Dermis microvascular lymphatic vessel endothelial cell (primary cell): Measurements from ENCODE around the gene HRH2. TPM values are rescaled to one million over a fixed set of nuclear protein-coding genes. Genes with fewer than 3 reads are reported as not detected.
A peak's percentile ranks its signal among the peaks of the same experiment; 100 is the strongest.
"Not testable (repeated sequence)": the region's sequence is repeated elsewhere in the genome, so short reads cannot be mapped to it uniquely, and the experiment has no call there.

Source experiments
- DNase-seq, 2 donors: peaks; one replicate each; pipeline versions ENCODE4 v3.0.0 to v3.0.0-alpha.2; 2010; ENCODE audit warnings: low read depth in 2 of 2
- total RNA-seq: library from RNA; depleted of rRNA; stranded (reverse); fragments of >200 nt; gene quantifications from 2 replicates; pipeline ENCODE4 v1.2.1, GENCODE V29; 2014

Gene HRH2
- total RNA-seq, 1 donor from 2014 or later = not detected

DNA sequence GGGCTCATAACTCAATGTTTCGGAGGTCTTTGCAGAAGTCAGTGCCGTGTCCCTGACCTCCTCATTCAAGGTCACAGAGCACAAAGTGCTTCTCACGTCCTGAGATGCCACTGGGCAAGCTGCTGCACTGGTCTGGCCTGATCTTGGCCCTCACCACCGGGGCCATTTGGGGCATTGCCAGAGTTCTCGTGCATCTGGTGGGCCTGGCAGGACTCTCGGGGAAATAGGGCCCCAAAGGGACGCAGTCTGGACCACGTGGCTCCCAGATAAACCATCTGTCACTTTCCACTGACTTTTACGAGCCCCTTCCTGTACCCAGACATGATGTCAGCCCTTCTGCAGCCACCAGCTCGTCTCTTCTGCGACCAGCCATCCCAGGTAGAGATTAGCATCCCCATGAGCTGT lies 54.8 kb downstream of the HRH2 start:
- no peak for DNase-seq

GRCh38 chr5:175713930-175714329 lies 56.1 kb downstream of the HRH2 start:
- DNase-seq = no peak

DNA sequence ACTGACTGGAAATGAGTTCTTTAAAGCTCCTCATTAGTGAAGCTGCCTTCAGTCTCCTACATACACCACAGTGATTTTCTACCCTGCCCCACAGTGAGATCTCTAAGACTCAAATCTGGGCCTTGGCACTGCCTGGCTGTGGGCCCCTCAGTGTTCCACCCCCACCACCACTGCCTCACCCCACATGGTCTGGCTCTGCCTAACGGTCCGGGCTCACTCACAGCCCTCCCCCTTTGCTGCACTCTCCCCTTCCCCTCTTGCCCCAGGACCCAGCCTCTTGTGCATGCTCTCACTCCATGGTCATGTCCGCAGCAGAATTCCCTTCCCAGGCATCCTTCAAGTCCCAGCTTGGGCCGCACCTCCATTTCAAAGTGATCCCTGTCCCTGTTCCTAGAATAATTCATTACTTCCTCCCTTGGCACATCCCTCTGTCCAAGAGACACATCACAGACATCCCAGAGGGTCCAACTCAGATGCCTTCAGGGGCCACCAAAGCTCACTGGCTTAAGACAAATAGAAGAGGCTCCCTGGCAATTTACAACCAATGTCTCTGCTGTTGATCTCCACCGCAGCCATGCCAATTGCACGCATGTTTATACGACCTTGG lies 56.7 kb downstream of the HRH2 start:
- no peak for DNase-seq

DNA sequence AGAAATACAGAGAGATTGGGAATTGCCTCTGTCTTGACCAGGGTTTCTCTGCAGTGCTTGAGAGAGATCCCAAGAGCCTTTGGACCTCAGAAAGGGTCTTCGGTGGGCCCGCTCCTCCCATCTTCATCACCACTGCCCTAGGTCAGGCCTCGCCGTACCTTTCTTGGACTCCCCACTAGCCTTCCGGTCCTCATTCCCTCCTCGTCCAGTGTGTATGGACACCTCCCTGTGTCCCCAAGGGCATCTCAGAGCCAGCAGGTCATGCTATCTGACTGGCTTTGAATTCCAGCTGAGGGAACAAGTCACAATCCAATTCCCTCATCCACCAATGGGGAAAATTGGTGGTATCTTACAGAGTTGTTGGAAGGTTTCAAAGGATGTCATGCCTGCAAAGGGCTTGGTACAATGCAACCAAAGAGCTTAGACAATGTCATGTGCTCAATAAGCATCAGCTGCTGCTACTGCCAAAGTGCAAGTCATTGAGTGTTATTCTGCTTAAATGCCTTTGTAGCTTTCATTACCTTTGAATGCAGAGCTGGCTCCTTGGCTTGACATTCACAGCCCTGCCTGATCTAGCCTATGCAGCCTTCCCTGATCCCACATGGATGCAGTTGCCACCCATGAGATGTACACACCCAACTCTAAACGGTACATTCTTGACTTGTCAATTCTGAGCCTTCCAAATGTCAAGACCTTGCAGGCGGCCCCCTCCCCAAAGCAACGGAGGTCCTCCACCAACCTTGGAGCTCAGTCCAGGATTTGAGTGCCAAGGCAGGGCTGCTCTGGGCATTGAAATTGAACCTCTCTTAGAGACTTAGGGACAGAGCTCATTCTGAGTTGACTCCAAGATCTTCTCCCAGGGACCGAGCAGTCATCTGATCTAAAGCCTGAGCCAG lies 58.0 kb downstream of the HRH2 start:
- DNase-seq = no peak

DNA sequence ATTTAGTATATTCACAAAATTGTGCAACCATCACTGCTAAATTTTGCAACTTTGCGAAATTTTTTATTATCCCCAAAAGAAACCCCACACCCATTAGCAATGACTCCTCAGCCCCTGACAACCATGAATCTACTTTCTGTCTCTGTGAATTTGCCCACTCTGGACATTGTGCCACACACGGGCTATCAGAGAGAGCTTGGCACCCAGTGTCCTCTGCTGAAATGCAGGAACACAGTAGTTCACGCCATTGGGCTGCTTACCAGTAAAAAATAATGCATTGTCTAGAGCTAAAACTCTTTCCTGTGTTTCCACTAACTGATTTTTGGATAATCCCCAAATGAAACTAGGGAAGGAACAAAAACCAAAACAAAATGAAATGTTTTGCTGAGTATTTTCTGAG lies 60.0 kb downstream of the HRH2 start:
- DNase-seq = no peak

- peak; percentile 4 to 33 for DNase-seq
These were observed 60.7 kb downstream of the HRH2 start for GRCh38 chr5:175718401-175719108.

- DNase-seq = not testable (repeated sequence)
These were observed 61.2 kb downstream of the HRH2 start for GRCh38 chr5:175719109-175719432.

GRCh38 chr5:175724314-175725275 lies 66.7 kb downstream of the HRH2 start:
- DNase-seq = no peak

DNA sequence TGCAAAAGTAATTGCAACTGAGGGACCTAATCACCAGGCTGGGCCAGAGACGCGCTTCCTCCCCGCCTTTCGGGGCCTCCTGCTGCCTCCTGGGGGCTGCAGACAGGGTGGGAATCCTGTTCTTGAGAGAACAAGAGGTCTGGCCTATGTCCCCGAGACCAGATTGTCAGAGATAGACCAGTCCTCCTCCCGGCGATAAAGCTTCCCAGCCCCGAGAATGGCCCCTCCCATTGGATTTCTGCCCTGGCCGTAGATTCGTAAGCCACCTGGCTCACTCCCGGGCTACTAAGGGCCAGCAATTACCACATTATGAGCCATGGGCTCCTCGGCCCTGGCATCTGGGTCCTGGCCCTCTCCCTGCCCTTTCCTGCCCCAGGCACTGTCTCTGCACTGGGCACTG lies 70.4 kb downstream of the HRH2 start:
- DNase-seq = no peak

- DNase-seq = no peak
These were observed 71.3 kb downstream of the HRH2 start for GRCh38 chr5:175728885-175729828.

- peak; percentile 79 to 89 for DNase-seq
These were observed 72.0 kb downstream of the HRH2 start for GRCh38 chr5:175729829-175730277.

- DNase-seq = no peak
These were observed 73.3 kb downstream of the HRH2 start for GRCh38 chr5:175731172-175731571.

GRCh38 chr5:175731756-175732465 lies 74.0 kb downstream of the HRH2 start:
- no peak for DNase-seq

GRCh38 chr5:175733017-175733416 lies 75.1 kb downstream of the HRH2 start:
- no peak for DNase-seq

- no peak for DNase-seq
These were observed 76.1 kb downstream of the HRH2 start for GRCh38 chr5:175734016-175734415.

DNA sequence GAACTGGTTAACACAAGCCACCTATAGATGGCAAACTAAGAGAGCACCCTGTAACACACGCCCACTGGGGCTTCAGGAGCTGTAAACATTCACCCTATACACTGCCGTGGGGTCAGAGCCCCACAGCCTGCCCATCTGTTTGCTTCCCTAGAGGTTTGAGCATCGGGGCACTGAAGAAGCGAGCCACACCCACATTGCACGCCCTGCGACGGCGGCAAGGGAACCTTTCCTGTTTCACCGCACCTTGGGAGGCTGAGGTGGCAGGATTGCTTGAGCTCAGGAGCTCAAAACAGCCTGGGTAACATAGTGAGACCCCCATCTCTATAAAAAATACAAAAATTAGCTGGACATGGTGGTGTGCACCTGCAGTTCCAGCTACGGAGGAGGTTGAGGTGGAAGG lies 76.6 kb downstream of the HRH2 start:
- no peak for DNase-seq

DNA sequence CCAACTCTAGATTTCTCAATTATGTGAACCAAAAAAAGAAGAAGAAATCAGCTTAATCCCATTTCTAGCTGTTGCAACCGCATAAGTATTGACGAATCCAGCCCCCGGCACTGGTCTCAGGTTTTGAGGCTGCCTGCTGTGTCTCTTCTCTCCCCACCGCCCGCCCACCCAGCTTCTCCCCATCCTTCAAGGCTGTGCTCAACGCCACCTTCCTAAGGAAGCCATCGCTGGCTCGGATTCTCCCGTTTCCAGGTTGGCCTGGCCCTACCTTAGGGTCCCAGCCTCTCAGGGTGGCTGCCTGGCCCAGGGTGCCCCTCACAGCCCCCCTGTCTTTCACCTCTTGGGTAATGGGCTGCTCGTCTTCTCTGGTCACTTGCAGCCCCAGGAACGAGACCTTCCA lies 77.8 kb downstream of the HRH2 start:
- no peak for DNase-seq

GRCh38 chr5:175736652-175737051 lies 78.8 kb downstream of the HRH2 start:
- DNase-seq = no peak

GRCh38 chr5:175737481-175737880 lies 79.6 kb downstream of the HRH2 start:
- DNase-seq = no peak

DNA sequence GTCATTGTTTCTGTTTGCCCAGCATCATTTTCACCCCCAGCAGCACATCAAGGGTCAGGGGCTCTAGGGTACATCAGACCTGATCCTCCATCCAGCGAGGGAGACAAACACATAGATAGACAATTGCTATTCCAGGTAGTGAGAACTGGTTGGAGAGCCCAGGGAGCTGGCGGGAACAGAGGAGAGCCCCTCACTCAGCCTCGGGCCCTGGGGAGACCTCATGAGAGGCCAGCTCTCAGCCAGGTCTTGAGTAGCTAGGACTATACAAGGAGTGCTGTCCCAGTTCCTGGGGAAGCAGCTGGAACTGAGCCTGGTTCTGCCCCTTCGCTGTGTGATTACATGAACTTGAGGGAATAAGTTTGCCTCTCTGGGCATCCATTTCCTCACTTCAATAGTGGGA lies 80.3 kb downstream of the HRH2 start:
- no peak for DNase-seq
